KMS-11 (cell line): ENCODE results near the gene ABHD1.
"Not testable (repeated sequence)": the region's sequence is repeated elsewhere in the genome, so short reads cannot be mapped to it uniquely, and the experiment has no call there.

Source experiments
- H2AFZ ChIP-seq: fragments of 200-600 bp; sonication (generic); 2 replicates; pipeline ENCODE4 v1.6.1; 2016; ENCODE audit warnings: antibody characterized with exemption, mixed run types, low read depth
- H3K27ac ChIP-seq: fragments of 200-600 bp; sonication (generic); 2 replicates; pipeline ENCODE4 v1.6.1; 2016; ENCODE audit warnings: mild to moderate bottlenecking, mixed run types
- H3K27me3 ChIP-seq: fragments of 200-600 bp; sonication (generic); 2 replicates; pipeline ENCODE4 v1.6.1; 2017; ENCODE audit warnings: mild to moderate bottlenecking, low read depth, mixed run types, moderate library complexity; ENCODE audit not compliant: insufficient read depth
- H3K36me3 ChIP-seq: fragments of 200-600 bp; sonication (generic); 2 replicates; pipeline ENCODE4 v1.6.1; 2017; ENCODE audit warnings: mild to moderate bottlenecking, mixed run types; ENCODE audit not compliant: insufficient read depth
- H3K4me1 ChIP-seq: fragments of 200-600 bp; sonication (generic); 2 replicates; pipeline ENCODE4 v1.6.1; 2016; ENCODE audit warnings: mild to moderate bottlenecking, low read depth, mixed run types; ENCODE audit not compliant: poor library complexity, severe bottlenecking
- H3K4me2 ChIP-seq: fragments of 200-600 bp; sonication (generic); 2 replicates; pipeline ENCODE4 v1.7.0; 2016; ENCODE audit warnings: mild to moderate bottlenecking, mixed run types
- H3K4me3 ChIP-seq: fragments of 200-600 bp; sonication (generic); IDR thresholded peaks from 2 replicates; pipeline ENCODE4 v1.6.1; 2017; ENCODE audit warnings: low read depth, low read length, mixed read lengths; ENCODE audit not compliant: insufficient read depth
- H3K79me2 ChIP-seq: fragments of 200-600 bp; sonication (generic); 2 replicates; pipeline ENCODE4 v1.6.1; 2016; ENCODE audit warnings: low read depth, mixed run types; ENCODE audit not compliant: insufficient read depth
- H3K9ac ChIP-seq: fragments of 200-600 bp; sonication (generic); 2 replicates; pipeline ENCODE4 v1.6.1; 2016; ENCODE audit warnings: mild to moderate bottlenecking, mixed run types
- H4K20me1 ChIP-seq: fragments of 200-600 bp; sonication (generic); 2 replicates; pipeline ENCODE4 v1.6.1; 2016; ENCODE audit warnings: mild to moderate bottlenecking, mixed run types; ENCODE audit not compliant: insufficient read depth
- CTCF ChIP-seq: fragments of 200-600 bp; sonication (generic); conservative IDR thresholded peaks from 2 replicates; pipeline ENCODE4 v1.6.1; 2017; ENCODE audit warnings: low read depth, mild to moderate bottlenecking, antibody characterized with exemption, low read length, moderate library complexity, mixed read lengths

ABHD1 gene

GRCh38 chr2:27175330-27175729 is 51.7 kb downstream of the ABHD1 start:
- Histone ChIP-seq H4K20me1 (no peaks in the 10 kb centered on the region), H3K4me1 (peaks cover 34% of the 10 kb centered on the region), H3K9ac (no peak overlapping the region), H3K27me3 (no peaks in the 10 kb centered on the region), H3K4me3 (no peak overlapping the region), H2AFZ (peak overlapping the region; percentile 66; the same call in 1 of the 2 replicates), H3K27ac (no peak overlapping the region), H3K4me2 (peak overlapping the region; percentile 59; the same call in 1 of the 2 replicates), H3K36me3 (no peaks in the 10 kb centered on the region), H3K79me2 (no peaks in the 10 kb centered on the region)
- TF ChIP-seq CTCF = no peak

GRCh38 chr2:27175781-27176180 is 52.2 kb downstream of the ABHD1 start:
- H3K79me2 ChIP-seq, H3K27ac ChIP-seq, H4K20me1 ChIP-seq, H3K36me3 ChIP-seq, H3K27me3 ChIP-seq, H3K4me2 ChIP-seq, H3K9ac ChIP-seq, H3K4me3 ChIP-seq, H2AFZ ChIP-seq: not testable (repeated sequence)
- peaks cover 33% of the 10 kb centered on the region for H3K4me1 ChIP-seq

GRCh38 chr2:27177441-27178351 is 54.1 kb downstream of the ABHD1 start:
- H3K27ac ChIP-seq = no peak overlapping the region
- no peak overlapping the region for H2AFZ ChIP-seq
- no peak overlapping the region for H3K9ac ChIP-seq
- H4K20me1 ChIP-seq = no peaks in the 10 kb centered on the region
- H3K4me3 ChIP-seq = no peak overlapping the region
- H3K27me3 ChIP-seq = no peaks in the 10 kb centered on the region
- H3K36me3 ChIP-seq = no peaks in the 10 kb centered on the region
- no peak for TF ChIP-seq CTCF
- H3K4me1 ChIP-seq = peaks cover 33% of the 10 kb centered on the region
- H3K79me2 ChIP-seq = no peaks in the 10 kb centered on the region
- H3K4me2 ChIP-seq = no peak overlapping the region

- TF ChIP-seq CTCF = no peak
- H3K4me1 ChIP-seq = peaks cover 33% of the 10 kb centered on the region
- no peak overlapping the region for H3K9ac ChIP-seq
- no peak overlapping the region for H3K4me3 ChIP-seq
- no peaks in the 10 kb centered on the region for H3K36me3 ChIP-seq
- no peaks in the 10 kb centered on the region for H4K20me1 ChIP-seq
- no peaks in the 10 kb centered on the region for H3K27me3 ChIP-seq
- H3K79me2 ChIP-seq = no peaks in the 10 kb centered on the region
- no peak overlapping the region for H2AFZ ChIP-seq
- H3K4me2 ChIP-seq = no peak overlapping the region
- no peak overlapping the region for H3K27ac ChIP-seq
Measured at GRCh38 chr2:27178469-27178868, 54.9 kb downstream of the ABHD1 start.
